ENCODE data around the gene EPHA4.
A peak's percentile ranks its signal among the peaks of the same experiment; 100 is the strongest.

The EPHA4 gene

DNA sequence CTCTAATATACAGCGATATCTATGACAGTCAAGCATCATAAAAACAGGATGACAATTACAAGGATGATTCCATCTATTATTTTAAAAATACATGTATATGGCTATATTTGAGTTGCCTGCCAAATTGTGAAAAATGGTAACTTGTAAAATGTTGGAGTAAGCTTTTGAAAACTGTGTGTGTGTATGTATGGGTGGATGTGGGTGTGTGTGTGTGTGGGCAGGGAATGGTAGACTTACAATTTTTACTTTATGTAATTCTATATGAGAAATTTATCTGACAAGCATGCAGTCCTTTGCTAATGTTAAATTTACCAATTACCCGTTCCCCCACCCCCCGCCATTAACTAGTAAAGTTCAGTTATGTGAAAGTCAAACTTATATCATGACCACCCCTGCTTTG, 14.0 kb downstream of the EPHA4 start:
- no CpG with 5 or more reads among the region's 3 CpGs for WGBS (ENCODE audit: extremely low coverage, insufficient coverage, low lambda C conversion rate)
- no peaks in the 10 kb centered on the region for H3K36me3 ChIP-seq (ENCODE audit: control insufficient read depth, insufficient read depth, low read length)
- H3K27ac ChIP-seq (ENCODE audit: low read depth, low read length), result no peak overlapping the region
- DNase-seq, result no peak
- H2BK15ac ChIP-seq (replicated peaks; ENCODE audit: low read depth), result no peak overlapping the region
- no peaks in the 10 kb centered on the region for H3K27me3 ChIP-seq (ENCODE audit: insufficient read depth, low read length, poor library complexity)
- no peak overlapping the region for H3K4me2 ChIP-seq (ENCODE audit: low read length)
- no peak overlapping the region for H2AK5ac ChIP-seq (ENCODE audit: low read length)
- no peak overlapping the region for H2BK120ac ChIP-seq (ENCODE audit: low read depth, low read length)
- H3K79me2 ChIP-seq (ENCODE audit: control insufficient read depth, insufficient read depth, low read length), result peaks cover 1% of the 10 kb centered on the region
- no peak overlapping the region for H3K4ac ChIP-seq (ENCODE audit: low read depth, low read length)
- H3K79me1 ChIP-seq (ENCODE audit: low read length), result peaks cover 4% of the 10 kb centered on the region
- H4K8ac ChIP-seq (ENCODE audit: low read depth, low read length), result no peak overlapping the region
- no peak overlapping the region for H3K56ac ChIP-seq (ENCODE audit: low read length)
- no peak overlapping the region for H3K4me3 ChIP-seq (ENCODE audit: low read length)
- no peak overlapping the region for H4K5ac ChIP-seq (ENCODE audit: low read length)
- H3K4me1 ChIP-seq (ENCODE audit: control insufficient read depth, low read depth, low read length), result peaks cover 18% of the 10 kb centered on the region
- H3K9ac ChIP-seq (ENCODE audit: low read length), result no peak overlapping the region
- no peak overlapping the region for H3K18ac ChIP-seq (ENCODE audit: low read length)
- H2BK5ac ChIP-seq (ENCODE audit: low read length), result no peak overlapping the region
- H3K23ac ChIP-seq (ENCODE audit: low read length), result no peak overlapping the region

DNA sequence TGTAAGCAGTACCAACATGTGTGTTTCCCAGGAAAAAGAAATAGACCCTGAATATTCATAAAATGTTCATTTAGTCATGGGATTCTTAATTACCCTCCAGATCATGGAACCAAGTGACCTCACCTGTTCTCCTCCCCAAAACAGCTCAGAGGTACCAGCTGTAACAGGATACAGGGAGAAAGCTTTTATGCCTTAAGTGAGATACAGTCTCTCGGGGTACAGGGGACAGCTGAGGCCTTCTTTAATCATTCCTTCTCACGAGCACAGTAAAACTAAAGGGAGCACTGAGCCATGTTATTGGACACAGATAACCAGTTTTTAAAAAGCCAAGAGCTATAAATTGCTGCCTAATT, 16.6 kb downstream of the EPHA4 start:
- no peaks in the 10 kb centered on the region for H3K36me3 ChIP-seq (ENCODE audit: control insufficient read depth, insufficient read depth, low read length)
- DNase-seq, result no peak
- no peak overlapping the region for H3K9ac ChIP-seq (ENCODE audit: low read length)
- no peak overlapping the region for H4K5ac ChIP-seq (ENCODE audit: low read length)
- peak overlapping the region; percentile 1 for H3K27ac ChIP-seq (ENCODE audit: low read depth, low read length)
- peak overlapping the region; percentile 27 for H3K56ac ChIP-seq (ENCODE audit: low read length)
- peaks cover 23% of the 10 kb centered on the region for H3K4me1 ChIP-seq (ENCODE audit: control insufficient read depth, low read depth, low read length)
- peaks cover 1% of the 10 kb centered on the region for H3K79me2 ChIP-seq (ENCODE audit: control insufficient read depth, insufficient read depth, low read length)
- H4K8ac ChIP-seq (ENCODE audit: low read depth, low read length), result no peak overlapping the region
- no CpG with 5 or more reads among the region's 2 CpGs for WGBS (ENCODE audit: extremely low coverage, insufficient coverage, low lambda C conversion rate)
- H3K4me2 ChIP-seq (ENCODE audit: low read length), result no peak overlapping the region
- H2AK5ac ChIP-seq (ENCODE audit: low read length), result no peak overlapping the region
- no peak overlapping the region for H2BK15ac ChIP-seq (replicated peaks; ENCODE audit: low read depth)
- H3K79me1 ChIP-seq (ENCODE audit: low read length), result peaks cover 5% of the 10 kb centered on the region
- no peaks in the 10 kb centered on the region for H3K27me3 ChIP-seq (ENCODE audit: insufficient read depth, low read length, poor library complexity)
- no peak overlapping the region for H3K18ac ChIP-seq (ENCODE audit: low read length)
- H2BK5ac ChIP-seq (ENCODE audit: low read length), result no peak overlapping the region
- no peak overlapping the region for H3K4ac ChIP-seq (ENCODE audit: low read depth, low read length)
- H3K23ac ChIP-seq (ENCODE audit: low read length), result no peak overlapping the region
- H3K4me3 ChIP-seq (ENCODE audit: low read length), result no peak overlapping the region
- no peak overlapping the region for H2BK120ac ChIP-seq (ENCODE audit: low read depth, low read length)

DNA sequence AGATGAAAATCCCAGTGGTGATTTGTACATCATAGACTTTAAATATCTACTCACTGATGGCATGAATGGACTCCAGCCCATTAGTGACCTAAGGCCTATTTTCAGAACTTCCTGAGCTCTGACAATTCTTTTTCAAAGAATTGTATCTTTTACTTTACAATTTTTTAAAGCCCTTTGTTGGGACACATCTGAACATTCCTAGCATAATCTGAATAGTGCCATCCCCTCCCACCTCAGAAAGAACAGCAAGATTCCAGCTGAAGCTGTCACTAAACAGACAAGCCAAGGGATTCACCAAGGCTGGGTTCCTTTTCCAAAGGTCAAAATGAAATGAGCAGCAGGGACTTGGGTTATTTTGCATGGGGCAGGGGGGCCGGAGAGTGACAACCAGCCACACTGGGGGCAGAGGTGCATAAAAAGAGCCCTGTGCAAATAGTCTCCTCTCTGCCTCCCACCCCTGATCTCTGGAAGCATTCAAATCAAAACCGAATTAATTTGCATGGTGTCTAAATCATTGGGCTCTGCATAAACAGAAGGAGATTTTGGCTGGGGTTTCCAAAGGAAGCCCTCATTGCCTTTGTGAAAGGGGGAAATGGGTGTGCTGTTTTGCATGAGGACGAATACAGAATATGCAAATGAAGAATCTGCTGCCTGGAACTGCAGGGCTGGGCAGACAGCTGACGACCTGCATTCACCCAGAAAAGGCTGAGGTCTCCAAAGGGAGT, 17.2 kb downstream of the EPHA4 start:
- Histone ChIP-seq H2BK15ac (replicated peaks; ENCODE audit: low read depth) (no peak overlapping the region), H2AK5ac (ENCODE audit: low read length) (no peak overlapping the region), H3K23ac (ENCODE audit: low read length) (no peak overlapping the region), H3K27me3 (ENCODE audit: insufficient read depth, low read length, poor library complexity) (no peaks in the 10 kb centered on the region), H3K79me1 (ENCODE audit: low read length) (peaks cover 5% of the 10 kb centered on the region), H2BK120ac (ENCODE audit: low read depth, low read length) (no peak overlapping the region), H3K4me2 (ENCODE audit: low read length) (no peak overlapping the region), H4K8ac (ENCODE audit: low read depth, low read length) (no peak overlapping the region), H3K4me1 (ENCODE audit: control insufficient read depth, low read depth, low read length) (peaks cover 23% of the 10 kb centered on the region), H3K9ac (ENCODE audit: low read length) (no peak overlapping the region), H4K5ac (ENCODE audit: low read length) (no peak overlapping the region), H3K4ac (ENCODE audit: low read depth, low read length) (no peak overlapping the region), H3K56ac (ENCODE audit: low read length) (no peak overlapping the region), H3K79me2 (ENCODE audit: control insufficient read depth, insufficient read depth, low read length) (peaks cover 1% of the 10 kb centered on the region), H3K36me3 (ENCODE audit: control insufficient read depth, insufficient read depth, low read length) (no peaks in the 10 kb centered on the region), H3K4me3 (ENCODE audit: low read length) (no peak overlapping the region), H2BK5ac (ENCODE audit: low read length) (no peak overlapping the region), H3K18ac (ENCODE audit: low read length) (peak overlapping the region; percentile 70), H3K27ac (ENCODE audit: low read depth, low read length) (peak overlapping the region; percentile 11)
- WGBS (ENCODE audit: extremely low coverage, insufficient coverage, low lambda C conversion rate), result no CpG with 5 or more reads among the region's 4 CpGs
- DNase-seq, result peak; percentile 82

DNA sequence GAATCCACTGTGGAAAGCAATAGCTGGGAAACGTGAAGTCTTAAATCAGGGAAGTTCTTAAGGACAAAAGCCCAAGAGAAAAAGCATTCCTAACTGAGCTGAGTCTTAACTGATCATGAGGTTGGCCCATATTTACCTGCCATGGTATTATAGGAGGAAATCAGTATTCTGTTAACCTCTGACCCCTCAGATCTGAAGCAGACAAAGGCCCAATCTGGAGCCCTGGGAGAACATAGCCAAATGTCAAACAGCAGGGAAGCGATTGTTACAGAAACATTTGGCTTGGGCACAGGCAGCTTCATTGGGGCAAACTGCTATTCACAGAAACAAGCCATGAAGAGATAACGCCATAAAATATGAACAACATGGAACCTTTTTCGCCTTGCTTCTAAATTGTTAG, 18.8 kb downstream of the EPHA4 start:
- Histone ChIP-seq H2AK5ac (ENCODE audit: low read length) (no peak overlapping the region), H3K36me3 (ENCODE audit: control insufficient read depth, insufficient read depth, low read length) (no peaks in the 10 kb centered on the region), H3K79me2 (ENCODE audit: control insufficient read depth, insufficient read depth, low read length) (no peaks in the 10 kb centered on the region), H2BK15ac (replicated peaks; ENCODE audit: low read depth) (no peak overlapping the region), H3K79me1 (ENCODE audit: low read length) (peaks cover 5% of the 10 kb centered on the region), H3K56ac (ENCODE audit: low read length) (no peak overlapping the region), H2BK120ac (ENCODE audit: low read depth, low read length) (no peak overlapping the region), H3K4me1 (ENCODE audit: control insufficient read depth, low read depth, low read length) (peaks cover 23% of the 10 kb centered on the region), H3K4me2 (ENCODE audit: low read length) (no peak overlapping the region), H3K27me3 (ENCODE audit: insufficient read depth, low read length, poor library complexity) (no peaks in the 10 kb centered on the region), H4K8ac (ENCODE audit: low read depth, low read length) (no peak overlapping the region), H3K18ac (ENCODE audit: low read length) (no peak overlapping the region), H3K23ac (ENCODE audit: low read length) (no peak overlapping the region), H3K27ac (ENCODE audit: low read depth, low read length) (no peak overlapping the region), H4K5ac (ENCODE audit: low read length) (no peak overlapping the region), H3K4ac (ENCODE audit: low read depth, low read length) (no peak overlapping the region), H3K9ac (ENCODE audit: low read length) (no peak overlapping the region), H2BK5ac (ENCODE audit: low read length) (no peak overlapping the region), H3K4me3 (ENCODE audit: low read length) (no peak overlapping the region)
- no CpG with 5 or more reads among the region's 4 CpGs for WGBS (ENCODE audit: extremely low coverage, insufficient coverage, low lambda C conversion rate)
- DNase-seq, result peak; percentile 74

DNA sequence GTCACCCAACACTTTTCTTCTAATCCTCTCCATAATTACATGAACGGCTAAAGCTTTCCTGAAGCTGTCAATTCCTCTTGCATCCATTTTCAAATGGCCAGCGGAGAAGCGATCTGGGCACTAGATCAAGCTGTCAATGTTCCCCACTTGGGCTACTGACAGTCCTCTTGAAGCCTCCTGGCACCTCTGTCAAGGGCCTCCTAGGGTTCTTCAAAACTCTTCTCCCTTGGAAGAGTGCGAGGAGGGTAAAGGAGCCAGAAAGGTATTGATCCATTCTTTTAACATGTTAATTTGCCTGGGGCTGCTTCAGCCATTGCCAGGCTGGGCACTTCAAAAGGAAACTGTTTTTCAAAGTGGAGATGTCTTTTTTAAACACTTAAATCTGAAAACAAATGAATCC, 19.8 kb downstream of the EPHA4 start:
- Histone ChIP-seq H2BK120ac (ENCODE audit: low read depth, low read length) (no peak overlapping the region), H3K4me3 (ENCODE audit: low read length) (no peak overlapping the region), H3K27ac (ENCODE audit: low read depth, low read length) (no peak overlapping the region), H3K4ac (ENCODE audit: low read depth, low read length) (no peak overlapping the region), H2BK5ac (ENCODE audit: low read length) (no peak overlapping the region), H3K27me3 (ENCODE audit: insufficient read depth, low read length, poor library complexity) (no peaks in the 10 kb centered on the region), H3K36me3 (ENCODE audit: control insufficient read depth, insufficient read depth, low read length) (no peaks in the 10 kb centered on the region), H3K79me2 (ENCODE audit: control insufficient read depth, insufficient read depth, low read length) (no peaks in the 10 kb centered on the region), H3K79me1 (ENCODE audit: low read length) (peaks cover 5% of the 10 kb centered on the region), H3K4me1 (ENCODE audit: control insufficient read depth, low read depth, low read length) (peaks cover 23% of the 10 kb centered on the region), H4K5ac (ENCODE audit: low read length) (no peak overlapping the region), H3K56ac (ENCODE audit: low read length) (no peak overlapping the region), H2AK5ac (ENCODE audit: low read length) (no peak overlapping the region), H2BK15ac (replicated peaks; ENCODE audit: low read depth) (no peak overlapping the region), H3K18ac (ENCODE audit: low read length) (peak overlapping the region; percentile 39), H3K23ac (ENCODE audit: low read length) (no peak overlapping the region), H3K9ac (ENCODE audit: low read length) (no peak overlapping the region), H4K8ac (ENCODE audit: low read depth, low read length) (no peak overlapping the region), H3K4me2 (ENCODE audit: low read length) (no peak overlapping the region)
- no CpG with 5 or more reads among the region's 4 CpGs for WGBS (ENCODE audit: extremely low coverage, insufficient coverage, low lambda C conversion rate)
- DNase-seq, result no peak

DNA sequence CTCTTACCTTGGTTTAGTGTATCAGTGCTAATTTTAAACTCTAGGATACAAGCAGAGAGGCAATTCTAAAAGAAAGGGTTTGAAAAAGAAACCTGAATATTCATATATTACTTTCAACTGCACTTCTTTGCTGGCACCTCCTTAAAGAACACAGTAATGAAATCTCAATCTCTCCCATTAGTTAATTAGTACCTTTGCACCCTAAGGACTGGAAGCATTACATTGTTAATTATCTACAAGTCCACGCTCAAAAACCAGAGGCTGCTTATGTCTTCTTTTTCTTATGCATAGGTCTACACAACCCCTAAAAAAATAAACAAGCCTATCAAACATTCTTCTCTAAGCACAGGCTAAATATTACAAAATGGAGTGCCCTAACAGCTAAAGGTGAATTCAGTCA, 20.2 kb downstream of the EPHA4 start:
- H3K18ac ChIP-seq (ENCODE audit: low read length), result no peak overlapping the region
- no peak overlapping the region for H3K4me3 ChIP-seq (ENCODE audit: low read length)
- no peak overlapping the region for H2BK120ac ChIP-seq (ENCODE audit: low read depth, low read length)
- peaks cover 4% of the 10 kb centered on the region for H3K79me1 ChIP-seq (ENCODE audit: low read length)
- no peak overlapping the region for H3K9ac ChIP-seq (ENCODE audit: low read length)
- DNase-seq, result no peak
- no peaks in the 10 kb centered on the region for H3K79me2 ChIP-seq (ENCODE audit: control insufficient read depth, insufficient read depth, low read length)
- peaks cover 23% of the 10 kb centered on the region for H3K4me1 ChIP-seq (ENCODE audit: control insufficient read depth, low read depth, low read length)
- no peak overlapping the region for H4K5ac ChIP-seq (ENCODE audit: low read length)
- H3K27ac ChIP-seq (ENCODE audit: low read depth, low read length), result no peak overlapping the region
- H3K36me3 ChIP-seq (ENCODE audit: control insufficient read depth, insufficient read depth, low read length), result no peaks in the 10 kb centered on the region
- no peak overlapping the region for H2BK5ac ChIP-seq (ENCODE audit: low read length)
- H2BK15ac ChIP-seq (replicated peaks; ENCODE audit: low read depth), result no peak overlapping the region
- no peak overlapping the region for H2AK5ac ChIP-seq (ENCODE audit: low read length)
- no CpG with 5 or more reads among the region's 1 CpG for WGBS (ENCODE audit: extremely low coverage, insufficient coverage, low lambda C conversion rate)
- no peaks in the 10 kb centered on the region for H3K27me3 ChIP-seq (ENCODE audit: insufficient read depth, low read length, poor library complexity)
- no peak overlapping the region for H3K56ac ChIP-seq (ENCODE audit: low read length)
- no peak overlapping the region for H3K4me2 ChIP-seq (ENCODE audit: low read length)
- no peak overlapping the region for H3K4ac ChIP-seq (ENCODE audit: low read depth, low read length)
- no peak overlapping the region for H4K8ac ChIP-seq (ENCODE audit: low read depth, low read length)
- H3K23ac ChIP-seq (ENCODE audit: low read length), result no peak overlapping the region
